ENCODE data around the gene SHISA8.

DNA sequence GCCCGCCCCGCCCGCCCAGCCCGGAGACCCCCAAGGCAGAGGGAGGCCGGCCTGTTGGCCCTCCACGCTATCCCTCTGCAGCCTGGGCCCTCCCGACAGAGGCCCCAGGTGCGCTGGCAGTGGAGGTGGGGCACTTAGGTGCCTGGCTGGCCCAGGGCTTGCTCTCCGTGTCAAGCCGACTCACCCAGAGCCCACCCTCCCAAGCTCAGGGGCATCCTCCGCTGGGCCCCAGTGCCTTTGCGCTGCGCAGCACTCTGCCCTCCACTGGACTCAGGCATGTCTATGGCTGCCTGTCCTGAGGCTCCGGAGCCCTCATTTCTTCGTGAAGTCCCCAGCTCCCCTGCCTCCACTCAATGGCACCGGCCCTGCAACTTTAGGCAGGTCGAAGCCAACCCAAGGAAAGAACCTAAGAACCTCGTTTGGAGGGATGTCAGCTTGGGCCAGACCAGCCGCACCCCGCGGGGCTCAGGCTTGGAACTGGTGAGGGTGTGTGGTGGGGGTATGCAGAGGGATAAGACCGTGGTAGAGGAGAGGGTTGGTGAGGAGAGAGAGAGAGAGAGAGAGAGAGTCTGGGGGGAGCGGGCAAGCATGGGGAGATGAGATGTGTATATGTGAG lies 43.2 kb upstream of the SHISA8 start:
- TF ChIP-seq, protein P1, sequence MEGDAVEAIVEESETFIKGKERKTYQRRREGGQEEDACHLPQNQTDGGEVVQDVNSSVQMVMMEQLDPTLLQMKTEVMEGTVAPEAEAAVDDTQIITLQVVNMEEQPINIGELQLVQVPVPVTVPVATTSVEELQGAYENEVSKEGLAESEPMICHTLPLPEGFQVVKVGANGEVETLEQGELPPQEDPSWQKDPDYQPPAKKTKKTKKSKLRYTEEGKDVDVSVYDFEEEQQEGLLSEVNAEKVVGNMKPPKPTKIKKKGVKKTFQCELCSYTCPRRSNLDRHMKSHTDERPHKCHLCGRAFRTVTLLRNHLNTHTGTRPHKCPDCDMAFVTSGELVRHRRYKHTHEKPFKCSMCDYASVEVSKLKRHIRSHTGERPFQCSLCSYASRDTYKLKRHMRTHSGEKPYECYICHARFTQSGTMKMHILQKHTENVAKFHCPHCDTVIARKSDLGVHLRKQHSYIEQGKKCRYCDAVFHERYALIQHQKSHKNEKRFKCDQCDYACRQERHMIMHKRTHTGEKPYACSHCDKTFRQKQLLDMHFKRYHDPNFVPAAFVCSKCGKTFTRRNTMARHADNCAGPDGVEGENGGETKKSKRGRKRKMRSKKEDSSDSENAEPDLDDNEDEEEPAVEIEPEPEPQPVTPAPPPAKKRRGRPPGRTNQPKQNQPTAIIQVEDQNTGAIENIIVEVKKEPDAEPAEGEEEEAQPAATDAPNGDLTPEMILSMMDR (IDR thresholded peaks at IDR 0.05; ENCODE audit: poor library complexity): no peak
- TF ChIP-seq EZH2 (IDR thresholded peaks at IDR 0.05; ENCODE audit: borderline replicate concordance) (no peak), EZH2phosphoT487 (IDR thresholded peaks at IDR 0.05; ENCODE audit: low read depth, severe bottlenecking, unreplicated experiment) (no peak)
